ENCODE data around the gene FRMPD4.

DNA sequence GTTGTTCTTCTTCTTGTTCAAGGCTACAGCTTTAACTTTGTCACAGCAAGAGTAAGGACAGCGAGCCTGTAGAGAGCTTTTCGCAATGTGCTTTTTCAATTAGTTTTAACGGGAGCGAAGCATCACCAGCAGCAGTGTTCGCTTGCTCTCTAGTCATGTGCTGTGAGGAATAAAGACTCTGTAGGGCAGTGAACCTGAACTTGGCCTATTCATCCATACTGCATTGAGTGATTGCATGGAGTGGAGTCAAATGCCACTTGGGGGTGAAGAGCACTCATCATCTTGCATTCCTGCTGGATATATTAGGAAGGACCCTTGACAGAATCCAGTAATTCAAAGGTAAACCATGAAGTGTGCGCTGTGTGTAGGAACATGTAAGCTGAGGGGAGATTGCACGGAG, 240.0 kb downstream of the FRMPD4 start:
- TF ChIP-seq GATA3 (IDR thresholded peaks at IDR 0.05; ENCODE audit: low read depth, low read length) (no peak), GATA2 (IDR thresholded peaks at IDR 0.05; ENCODE audit: low read depth, low read length) (no peak)

Data from SH-SY5Y (cell line).